NT2/D1 (cell line): Measurements from ENCODE around the gene GCN1.

ENCODE experiments used
- SUZ12 ChIP-seq: IDR thresholded peaks from 2 replicates; pipeline ENCODE4 v1.6.1; 2011; ENCODE audit not compliant: insufficient read length, insufficient read depth; ENCODE audit errors: extremely low read depth
- YY1 ChIP-seq: IDR thresholded peaks from 2 replicates; pipeline ENCODE4 v1.6.1; 2011; ENCODE audit not compliant: insufficient read length, insufficient read depth
- ZNF274 ChIP-seq: IDR thresholded peaks from 2 replicates; pipeline ENCODE4 v1.6.1; 2011; ENCODE audit warnings: mild to moderate bottlenecking, low read depth, low read length

GRCh38 chr12:120175537-120175936, 19.0 kb downstream of the GCN1 start:
- TF ChIP-seq SUZ12 (no peak), ZNF274 (no peak), YY1 (no peak)
